HepG2 (cell line): ENCODE data around the gene PTPRCAP. TPM values are rescaled to one million over a fixed set of nuclear protein-coding genes. Genes with fewer than 3 reads are reported as not detected.
A peak's percentile ranks its signal among the peaks of the same experiment; 100 is the strongest.

Source experiments
- FOXA1 ChIP-seq, 2 experiments: fragments of 450-650 bp in 1 of 2; sonication (generic) in 1 of 2; formaldehyde crosslinking in 1 of 2; IDR thresholded peaks; 2 replicates each; pipeline versions ENCODE4 v1.4.0 to v1.6.1; 2016 to 2020; ENCODE audit warnings: missing genetic modification reagents in 1 of 2
- MBD4 ChIP-seq: IDR thresholded peaks from 2 replicates; pipeline ENCODE4 v1.6.1; 2012; ENCODE audit warnings: low read length, inconsistent platforms, borderline replicate concordance
- MEIS2 ChIP-seq: sonication (generic); formaldehyde crosslinking; IDR thresholded peaks from 2 replicates; pipeline ENCODE4 v1.9.0; 2021; ENCODE audit warnings: mild to moderate bottlenecking, missing genetic modification reagents
- NFIC ChIP-seq: IDR thresholded peaks from 2 replicates; pipeline ENCODE4 v1.6.1; 2012; ENCODE audit warnings: mild to moderate bottlenecking, low read length, inconsistent platforms
- NPAS2 ChIP-seq: sonication (generic); formaldehyde crosslinking; IDR thresholded peaks from 2 replicates; pipeline ENCODE4 v1.8.0; 2022; ENCODE audit warnings: mild to moderate bottlenecking, missing genetic modification reagents, borderline replicate concordance
- SMAD1 ChIP-seq: sonication (generic); formaldehyde crosslinking; IDR thresholded peaks from 2 replicates; pipeline ENCODE4 v1.4.0; 2020; ENCODE audit warnings: missing genetic modification reagents, low read depth, mild to moderate bottlenecking, borderline replicate concordance
- WIZ ChIP-seq: sonication (generic); formaldehyde crosslinking; IDR thresholded peaks from 2 replicates; pipeline ENCODE4 v1.5.1; 2020; ENCODE audit warnings: mild to moderate bottlenecking, missing genetic modification reagents
- ZBTB44 ChIP-seq: sonication (generic); formaldehyde crosslinking; IDR thresholded peaks from 2 replicates; pipeline ENCODE4 v1.4.0; 2020; ENCODE audit warnings: missing genetic modification reagents
- ZFP1 ChIP-seq: IDR thresholded peaks from 2 replicates; pipeline ENCODE4 v1.6.1; 2016
- ZFP82 ChIP-seq: sonication (generic); formaldehyde crosslinking; IDR thresholded peaks from 2 replicates; pipeline ENCODE4 v1.5.1; 2020; ENCODE audit warnings: mild to moderate bottlenecking, missing genetic modification reagents, borderline replicate concordance
- ZKSCAN5 ChIP-seq: sonication (generic); formaldehyde crosslinking; IDR thresholded peaks from 2 replicates; pipeline ENCODE4 v1.5.1; 2020; ENCODE audit warnings: mild to moderate bottlenecking, missing genetic modification reagents
- ZNF124 ChIP-seq: sonication (generic); formaldehyde crosslinking; IDR thresholded peaks from 2 replicates; pipeline ENCODE4 v1.4.0; 2020; ENCODE audit warnings: missing genetic modification reagents
- ZNF335 ChIP-seq: sonication (generic); formaldehyde crosslinking; IDR thresholded peaks from 2 replicates; pipeline ENCODE4 v1.4.0; 2020; ENCODE audit warnings: missing genetic modification reagents
- ZNF441 ChIP-seq: sonication (generic); formaldehyde crosslinking; IDR thresholded peaks from 2 replicates; pipeline ENCODE4 v1.7.0; 2021; ENCODE audit warnings: missing genetic modification reagents, borderline replicate concordance
- ZNF616 ChIP-seq: sonication (generic); formaldehyde crosslinking; IDR thresholded peaks from 2 replicates; pipeline ENCODE4 v1.5.0; 2020; ENCODE audit warnings: low read depth, mild to moderate bottlenecking, missing genetic modification reagents
- ZNF720 ChIP-seq: sonication (generic); formaldehyde crosslinking; IDR thresholded peaks from 2 replicates; pipeline ENCODE4 v1.4.0; 2020; ENCODE audit warnings: missing genetic modification reagents
- polyA plus RNA-seq, 8 experiments: library from polyadenylated mRNA; depleted of rRNA in 3 of 8; stranded (reverse) in 7 of 8; unstranded in 1 of 8; fragments of >200 nt; fragmentation: Illumina TruSeq in 4 of 8; extraction: Trizol in 4 of 8; gene quantifications; 2 replicates each; pipeline versions ENCODE4 v1.2.1 to v1.2.3, GENCODE V29; 2011 to 2016; ENCODE audit warnings: low read depth in 4 of 8, missing spikeins in 1 of 8, mixed read lengths in 1 of 8; ENCODE audit not compliant: insufficient read depth in 1 of 8
- total RNA-seq, 5 experiments: library from RNA; depleted of rRNA; stranded (reverse); fragments of >200 nt; fragmentation: Illumina TruSeq; extraction: Trizol; gene quantifications; 2 replicates each; pipeline ENCODE4 v1.2.3, GENCODE V29; 2016; ENCODE audit warnings: low read depth in 1 of 5
- TF ChIP-seq, protein P1 (sequence below): sonication (generic); formaldehyde crosslinking; IDR thresholded peaks from 2 replicates; pipeline ENCODE4 v1.4.0; 2020; ENCODE audit warnings: missing genetic modification reagents
- TF ChIP-seq, protein P2 (sequence below): sonication (generic); formaldehyde crosslinking; IDR thresholded peaks from 2 replicates; pipeline ENCODE4 v1.5.0; 2020; ENCODE audit warnings: missing genetic modification reagents
- TF ChIP-seq, protein P3 (sequence below): sonication (generic); formaldehyde crosslinking; IDR thresholded peaks from 2 replicates; pipeline ENCODE4 v1.4.0; 2020; ENCODE audit warnings: missing genetic modification reagents

Gene PTPRCAP
- total and polyA plus RNA-seq, 2 of the 13 experiments (the other 11 are each of a cell fraction or from before 2014, with no cell fraction given), result 0.60 to 0.70 TPM

DNA sequence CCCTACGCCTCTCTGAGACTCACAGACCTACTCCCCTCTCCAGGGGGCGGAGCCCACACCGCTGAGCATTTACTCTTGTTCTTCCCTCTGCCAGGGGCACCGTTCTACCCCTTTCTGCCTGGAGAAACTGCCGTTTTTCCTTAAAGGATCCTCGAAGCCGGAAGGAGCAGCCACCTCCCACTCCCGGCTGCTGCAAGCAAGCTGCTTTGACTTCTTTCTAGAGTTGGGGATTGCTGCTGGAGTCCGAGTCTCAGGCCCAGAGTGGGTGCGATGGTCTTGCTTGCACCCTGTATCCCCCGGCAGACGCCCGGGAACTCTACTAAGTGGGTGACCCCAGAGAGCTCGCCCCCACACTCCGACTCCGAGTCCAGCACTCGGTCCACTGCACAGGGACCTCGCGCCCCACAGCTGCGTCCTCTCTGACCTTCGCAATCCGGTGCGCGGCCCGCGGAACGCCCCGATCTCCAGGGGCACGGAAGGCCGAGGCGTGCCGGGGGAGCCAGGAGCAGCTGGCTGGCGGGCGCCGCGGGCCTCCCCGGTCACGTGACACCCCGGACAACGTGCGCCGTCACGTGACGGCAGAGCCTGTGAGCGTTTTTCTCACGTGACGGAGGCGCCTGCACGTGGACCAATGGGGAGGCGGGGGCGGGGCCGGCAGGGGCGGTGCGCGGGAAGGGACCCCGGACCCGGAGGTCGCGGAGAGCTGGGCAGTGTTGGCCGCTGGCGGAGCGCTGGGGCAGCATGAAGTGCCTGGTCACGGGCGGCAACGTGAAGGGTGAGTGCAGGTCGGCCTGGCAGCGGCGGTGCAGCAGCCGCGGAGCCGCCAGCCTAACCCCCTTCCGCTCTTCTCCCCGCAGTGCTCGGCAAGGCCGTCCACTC, 45.9 kb downstream of the PTPRCAP start, which contains the start of gene RAD9A (continued):
- TF ChIP-seq SMAD1 (CRISPR knock-in tag) (no peak), NFIC (0 out of 2 replicates have a peak, but pooled peaks have one; percentile 53), MEIS2 (CRISPR knock-in tag) (peak; percentile 44), MBD4 (no peak), ZFP82 (CRISPR knock-in tag) (peak; percentile 88; the same call in 1 of the 2 replicates), ZKSCAN5 (CRISPR knock-in tag) (no peak), ZNF335 (CRISPR knock-in tag) (0 out of 2 replicates have a peak, but pooled peaks have one; percentile 19), ZBTB44 (peak; percentile 45; the same call in 1 of the 2 replicates), ZNF720 (no peak), WIZ (CRISPR knock-in tag) (peak; percentile 68), ZNF616 (CRISPR knock-in tag) (peak; percentile 71; the same call in 1 of the 2 replicates), ZNF124 (CRISPR knock-in tag) (peak; percentile 27; the same call in 1 of the 2 replicates), ZFP1 (CRISPR knock-in tag) (no peak; the same call in 1 of the 2 replicates), FOXA1 (IDR thresholded peaks at IDR 0.05) (no peak), FOXA1 (CRISPR knock-in tag; IDR thresholded peaks at IDR 0.05) (0 out of 2 replicates have a peak, but pooled peaks have one; percentile 27), NPAS2 (CRISPR knock-in tag) (no peak), ZNF441 (CRISPR knock-in tag) (0 out of 2 replicates have a peak, but pooled peaks have one; percentile 40)
- TF ChIP-seq, protein P1, sequence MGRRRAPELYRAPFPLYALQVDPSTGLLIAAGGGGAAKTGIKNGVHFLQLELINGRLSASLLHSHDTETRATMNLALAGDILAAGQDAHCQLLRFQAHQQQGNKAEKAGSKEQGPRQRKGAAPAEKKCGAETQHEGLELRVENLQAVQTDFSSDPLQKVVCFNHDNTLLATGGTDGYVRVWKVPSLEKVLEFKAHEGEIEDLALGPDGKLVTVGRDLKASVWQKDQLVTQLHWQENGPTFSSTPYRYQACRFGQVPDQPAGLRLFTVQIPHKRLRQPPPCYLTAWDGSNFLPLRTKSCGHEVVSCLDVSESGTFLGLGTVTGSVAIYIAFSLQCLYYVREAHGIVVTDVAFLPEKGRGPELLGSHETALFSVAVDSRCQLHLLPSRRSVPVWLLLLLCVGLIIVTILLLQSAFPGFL (CRISPR knock-in tag), result peak; percentile 64; the same call in 1 of the 2 replicates
- TF ChIP-seq, protein P2, sequence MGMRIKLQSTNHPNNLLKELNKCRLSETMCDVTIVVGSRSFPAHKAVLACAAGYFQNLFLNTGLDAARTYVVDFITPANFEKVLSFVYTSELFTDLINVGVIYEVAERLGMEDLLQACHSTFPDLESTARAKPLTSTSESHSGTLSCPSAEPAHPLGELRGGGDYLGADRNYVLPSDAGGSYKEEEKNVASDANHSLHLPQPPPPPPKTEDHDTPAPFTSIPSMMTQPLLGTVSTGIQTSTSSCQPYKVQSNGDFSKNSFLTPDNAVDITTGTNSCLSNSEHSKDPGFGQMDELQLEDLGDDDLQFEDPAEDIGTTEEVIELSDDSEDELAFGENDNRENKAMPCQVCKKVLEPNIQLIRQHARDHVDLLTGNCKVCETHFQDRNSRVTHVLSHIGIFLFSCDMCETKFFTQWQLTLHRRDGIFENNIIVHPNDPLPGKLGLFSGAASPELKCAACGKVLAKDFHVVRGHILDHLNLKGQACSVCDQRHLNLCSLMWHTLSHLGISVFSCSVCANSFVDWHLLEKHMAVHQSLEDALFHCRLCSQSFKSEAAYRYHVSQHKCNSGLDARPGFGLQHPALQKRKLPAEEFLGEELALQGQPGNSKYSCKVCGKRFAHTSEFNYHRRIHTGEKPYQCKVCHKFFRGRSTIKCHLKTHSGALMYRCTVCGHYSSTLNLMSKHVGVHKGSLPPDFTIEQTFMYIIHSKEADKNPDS (CRISPR knock-in tag), result no peak
- TF ChIP-seq, protein P3, sequence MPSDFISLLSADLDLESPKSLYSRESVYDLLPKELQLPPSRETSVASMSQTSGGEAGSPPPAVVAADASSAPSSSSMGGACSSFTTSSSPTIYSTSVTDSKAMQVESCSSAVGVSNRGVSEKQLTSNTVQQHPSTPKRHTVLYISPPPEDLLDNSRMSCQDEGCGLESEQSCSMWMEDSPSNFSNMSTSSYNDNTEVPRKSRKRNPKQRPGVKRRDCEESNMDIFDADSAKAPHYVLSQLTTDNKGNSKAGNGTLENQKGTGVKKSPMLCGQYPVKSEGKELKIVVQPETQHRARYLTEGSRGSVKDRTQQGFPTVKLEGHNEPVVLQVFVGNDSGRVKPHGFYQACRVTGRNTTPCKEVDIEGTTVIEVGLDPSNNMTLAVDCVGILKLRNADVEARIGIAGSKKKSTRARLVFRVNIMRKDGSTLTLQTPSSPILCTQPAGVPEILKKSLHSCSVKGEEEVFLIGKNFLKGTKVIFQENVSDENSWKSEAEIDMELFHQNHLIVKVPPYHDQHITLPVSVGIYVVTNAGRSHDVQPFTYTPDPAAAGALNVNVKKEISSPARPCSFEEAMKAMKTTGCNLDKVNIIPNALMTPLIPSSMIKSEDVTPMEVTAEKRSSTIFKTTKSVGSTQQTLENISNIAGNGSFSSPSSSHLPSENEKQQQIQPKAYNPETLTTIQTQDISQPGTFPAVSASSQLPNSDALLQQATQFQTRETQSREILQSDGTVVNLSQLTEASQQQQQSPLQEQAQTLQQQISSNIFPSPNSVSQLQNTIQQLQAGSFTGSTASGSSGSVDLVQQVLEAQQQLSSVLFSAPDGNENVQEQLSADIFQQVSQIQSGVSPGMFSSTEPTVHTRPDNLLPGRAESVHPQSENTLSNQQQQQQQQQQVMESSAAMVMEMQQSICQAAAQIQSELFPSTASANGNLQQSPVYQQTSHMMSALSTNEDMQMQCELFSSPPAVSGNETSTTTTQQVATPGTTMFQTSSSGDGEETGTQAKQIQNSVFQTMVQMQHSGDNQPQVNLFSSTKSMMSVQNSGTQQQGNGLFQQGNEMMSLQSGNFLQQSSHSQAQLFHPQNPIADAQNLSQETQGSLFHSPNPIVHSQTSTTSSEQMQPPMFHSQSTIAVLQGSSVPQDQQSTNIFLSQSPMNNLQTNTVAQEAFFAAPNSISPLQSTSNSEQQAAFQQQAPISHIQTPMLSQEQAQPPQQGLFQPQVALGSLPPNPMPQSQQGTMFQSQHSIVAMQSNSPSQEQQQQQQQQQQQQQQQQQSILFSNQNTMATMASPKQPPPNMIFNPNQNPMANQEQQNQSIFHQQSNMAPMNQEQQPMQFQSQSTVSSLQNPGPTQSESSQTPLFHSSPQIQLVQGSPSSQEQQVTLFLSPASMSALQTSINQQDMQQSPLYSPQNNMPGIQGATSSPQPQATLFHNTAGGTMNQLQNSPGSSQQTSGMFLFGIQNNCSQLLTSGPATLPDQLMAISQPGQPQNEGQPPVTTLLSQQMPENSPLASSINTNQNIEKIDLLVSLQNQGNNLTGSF (CRISPR knock-in tag), result peak; percentile 57
